Fibroblast of the aortic adventitia (primary cell): ENCODE measurements around the gene CDK5RAP1. TPM values are rescaled to one million over a fixed set of nuclear protein-coding genes. Genes with fewer than 3 reads are reported as not detected.

ENCODE experiments used
- DNase-seq: peaks from one replicate; pipeline ENCODE4 v3.0.0-alpha.2; 2010; ENCODE audit warnings: low read depth
- H3K4me3 ChIP-seq: 2 replicates; pipeline ENCODE4 v1.5.1; 2011; ENCODE audit warnings: low read depth, mild to moderate bottlenecking, control low read depth, low read length, moderate library complexity
- total RNA-seq: library from RNA; depleted of rRNA; stranded (reverse); fragments of >200 nt; gene quantifications from 2 replicates; pipeline ENCODE4 v1.2.3, GENCODE V29; 2012; ENCODE audit warnings: low replicate concordance
- TF ChIP-seq, protein P1 (sequence below): IDR thresholded peaks from 2 replicates; pipeline ENCODE4 v1.5.1; 2011; ENCODE audit warnings: mild to moderate bottlenecking, low read length, control low read depth, inconsistent platforms; ENCODE audit not compliant: insufficient read depth

CDK5RAP1 gene
- total RNA-seq, 1 donor, result 14.8 TPM

DNA sequence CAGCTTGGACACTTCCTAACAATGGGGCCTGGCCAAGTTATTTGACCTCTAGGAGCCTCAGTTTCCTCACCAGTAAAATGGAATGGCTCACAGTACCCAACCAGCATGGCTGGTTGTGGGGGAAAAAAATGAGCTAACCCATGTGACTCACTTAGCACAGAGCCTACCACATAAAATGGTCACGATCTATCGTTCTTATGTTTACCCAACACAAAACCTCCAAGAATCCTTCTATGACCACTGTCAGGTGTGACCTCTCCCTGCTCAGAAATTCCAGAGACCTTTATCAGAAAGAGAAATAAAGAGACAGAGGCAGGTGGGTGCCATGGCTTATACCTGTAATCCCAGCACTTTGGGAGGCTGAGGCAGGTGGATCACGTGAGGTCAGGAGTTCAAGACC lies 78.9 kb downstream of the CDK5RAP1 start:
- no peak overlapping the region for H3K4me3 ChIP-seq
- DNase-seq, result no peak
- TF ChIP-seq, protein P1, sequence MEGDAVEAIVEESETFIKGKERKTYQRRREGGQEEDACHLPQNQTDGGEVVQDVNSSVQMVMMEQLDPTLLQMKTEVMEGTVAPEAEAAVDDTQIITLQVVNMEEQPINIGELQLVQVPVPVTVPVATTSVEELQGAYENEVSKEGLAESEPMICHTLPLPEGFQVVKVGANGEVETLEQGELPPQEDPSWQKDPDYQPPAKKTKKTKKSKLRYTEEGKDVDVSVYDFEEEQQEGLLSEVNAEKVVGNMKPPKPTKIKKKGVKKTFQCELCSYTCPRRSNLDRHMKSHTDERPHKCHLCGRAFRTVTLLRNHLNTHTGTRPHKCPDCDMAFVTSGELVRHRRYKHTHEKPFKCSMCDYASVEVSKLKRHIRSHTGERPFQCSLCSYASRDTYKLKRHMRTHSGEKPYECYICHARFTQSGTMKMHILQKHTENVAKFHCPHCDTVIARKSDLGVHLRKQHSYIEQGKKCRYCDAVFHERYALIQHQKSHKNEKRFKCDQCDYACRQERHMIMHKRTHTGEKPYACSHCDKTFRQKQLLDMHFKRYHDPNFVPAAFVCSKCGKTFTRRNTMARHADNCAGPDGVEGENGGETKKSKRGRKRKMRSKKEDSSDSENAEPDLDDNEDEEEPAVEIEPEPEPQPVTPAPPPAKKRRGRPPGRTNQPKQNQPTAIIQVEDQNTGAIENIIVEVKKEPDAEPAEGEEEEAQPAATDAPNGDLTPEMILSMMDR, result no peak

DNA sequence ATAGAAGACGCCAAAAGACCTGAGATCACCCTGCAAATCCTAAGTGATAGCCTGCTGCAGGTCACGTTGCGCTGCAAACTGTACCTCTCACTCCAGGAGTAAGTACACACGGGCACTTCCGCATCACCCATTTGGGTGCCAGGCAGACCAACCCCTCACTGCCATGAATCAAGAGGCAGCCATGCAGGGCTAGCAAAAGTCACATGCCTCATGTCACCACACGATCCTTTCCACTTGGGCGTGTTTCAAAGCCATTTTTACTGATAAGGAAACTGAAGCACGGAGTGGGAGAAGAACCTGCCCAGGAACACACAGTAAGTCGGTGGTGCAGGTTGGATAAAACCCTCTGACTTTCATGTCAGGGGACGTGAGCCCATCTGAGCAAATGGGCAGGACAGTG lies 81.3 kb downstream of the CDK5RAP1 start:
- no peak overlapping the region for H3K4me3 ChIP-seq
- no peak for DNase-seq
- TF ChIP-seq, protein P1, result no peak

DNA sequence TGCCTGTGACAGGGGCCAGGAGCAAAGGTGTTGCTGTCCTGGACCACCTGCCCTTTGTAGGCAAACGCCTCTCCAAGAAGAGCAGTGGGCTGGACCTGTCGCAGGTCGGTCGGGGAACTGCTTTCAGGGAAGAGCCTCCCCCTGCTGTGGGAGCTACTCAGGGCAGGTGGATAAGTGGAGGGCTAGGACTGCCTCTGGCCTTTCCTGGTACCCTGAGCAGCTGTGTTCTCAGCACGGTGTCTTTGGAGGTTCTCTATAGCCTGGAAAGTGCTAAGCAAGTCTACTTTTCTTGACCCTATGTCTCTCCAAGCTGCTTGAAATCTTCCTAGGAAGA lies 83.3 kb downstream of the CDK5RAP1 start:
- TF ChIP-seq, protein P1, result no peak
- H3K4me3 ChIP-seq, result no peak overlapping the region
- DNase-seq, result no peak

DNA sequence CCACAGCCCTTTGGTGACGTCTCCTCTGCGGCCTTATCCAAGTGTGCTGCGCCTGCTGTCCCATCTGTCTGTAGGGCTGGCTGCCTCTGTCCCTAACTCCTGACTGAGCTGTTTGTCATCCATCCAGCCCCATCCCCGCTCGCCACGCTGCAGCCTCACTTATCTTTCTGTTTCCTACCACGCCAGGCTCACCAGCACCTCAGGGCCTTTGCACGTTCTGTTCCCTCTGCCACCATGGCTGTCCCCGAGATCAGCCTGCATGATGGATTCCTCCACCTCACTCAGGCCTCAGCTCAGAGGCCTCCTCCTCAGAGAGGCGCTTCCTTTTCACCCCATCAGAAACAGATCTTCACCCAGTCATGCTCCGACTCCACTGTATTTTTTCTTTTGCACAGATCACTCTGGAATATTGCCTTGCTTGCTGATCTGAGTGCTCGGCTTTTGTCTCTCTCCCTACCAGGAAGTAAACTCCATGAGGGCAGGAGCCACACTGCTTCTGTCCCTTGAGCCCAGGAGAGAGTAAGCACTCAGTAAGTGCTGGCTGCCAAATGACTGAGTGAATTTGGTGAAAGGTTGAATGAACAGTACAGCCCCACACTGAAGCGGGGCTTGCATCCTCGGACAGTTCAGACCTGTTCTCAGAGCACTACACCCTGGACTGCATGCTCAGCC lies 83.8 kb downstream of the CDK5RAP1 start:
- no peak overlapping the region for H3K4me3 ChIP-seq
- TF ChIP-seq, protein P1, result no peak
- DNase-seq, result no peak

DNA sequence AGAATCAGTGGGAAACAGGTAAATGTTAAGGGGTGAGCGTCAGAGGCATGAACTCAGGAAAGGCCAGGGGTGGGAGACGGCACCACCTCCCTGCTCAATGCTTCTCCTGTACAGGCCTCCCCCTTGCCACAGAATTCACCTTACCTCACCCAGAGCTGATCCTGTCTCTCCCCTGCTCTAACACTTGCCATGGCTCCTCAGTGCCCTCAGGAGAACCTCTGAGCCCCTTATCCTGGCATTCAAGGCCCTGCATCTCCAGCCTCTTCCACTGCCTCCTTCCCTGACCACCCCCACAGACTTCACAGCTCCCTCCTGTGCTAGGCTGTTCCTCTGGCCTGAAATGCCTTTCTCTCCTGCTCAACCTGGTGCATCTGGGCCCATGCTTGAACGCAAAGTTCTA lies 84.4 kb downstream of the CDK5RAP1 start:
- TF ChIP-seq, protein P1, result no peak
- DNase-seq, result no peak
- no peak overlapping the region for H3K4me3 ChIP-seq

DNA sequence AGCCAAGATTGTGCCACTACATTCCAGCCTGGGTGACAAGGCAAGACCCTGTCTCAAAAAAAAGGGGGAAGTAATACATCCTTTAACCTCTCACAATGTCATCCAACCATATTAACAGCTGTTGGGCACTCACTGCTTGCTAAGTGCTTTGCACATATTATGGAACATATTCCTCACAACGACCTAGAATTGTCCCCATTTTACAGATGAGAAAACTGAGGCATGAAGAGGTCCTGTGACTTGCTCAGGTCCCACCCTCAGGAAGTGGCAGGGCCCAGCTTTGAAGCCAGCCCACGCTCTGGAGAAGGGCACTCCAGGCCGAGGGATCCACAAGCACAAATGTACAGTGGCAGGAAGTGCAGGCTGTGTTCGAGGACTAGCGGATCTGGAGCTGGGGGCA lies 85.0 kb downstream of the CDK5RAP1 start:
- DNase-seq, result no peak
- TF ChIP-seq, protein P1, result no peak
- H3K4me3 ChIP-seq, result no peak overlapping the region
